ENCODE measurements around the gene ANKRD61. TPM values are rescaled to one million over a fixed set of nuclear protein-coding genes. Genes with fewer than 3 reads are reported as not detected.
A peak's percentile ranks its signal among the peaks of the same experiment; 100 is the strongest.

The ANKRD61 gene
- total RNA-seq, 2 experiments from 2014 or later: not detected

DNA sequence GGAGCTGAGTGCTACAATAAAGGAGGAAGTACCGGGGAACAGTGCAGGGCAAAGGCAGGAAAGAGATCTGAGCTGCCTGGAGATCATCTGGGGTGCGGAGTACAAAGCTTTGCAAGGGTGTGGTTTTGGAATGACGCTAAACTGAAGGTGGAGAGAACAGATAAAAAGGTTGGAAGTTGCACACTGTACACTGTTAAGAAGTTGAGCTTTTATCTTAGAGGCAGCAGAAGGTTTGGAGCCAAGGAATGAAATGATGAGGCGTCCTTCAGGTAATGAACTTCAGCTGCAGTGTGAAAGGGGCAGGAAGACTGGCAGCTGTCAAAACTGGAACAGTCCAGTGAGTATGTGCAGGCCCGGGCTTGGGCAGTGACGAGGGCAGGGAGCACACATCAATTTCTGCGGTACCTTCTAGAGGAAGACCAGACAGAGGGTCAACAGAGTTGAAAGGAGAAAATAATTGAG, 7.2 kb upstream of the ANKRD61 start:
- no peak for TF ChIP-seq CTCF (IDR thresholded peaks at IDR 0.05)
- Mint-ChIP-seq H3K36me3 (ENCODE audit: low read depth) (peaks cover 86% of the 10 kb centered on the region), H3K9me3 (no peaks in the 10 kb centered on the region), H3K4me1 (ENCODE audit: low read depth) (peaks cover 24% of the 10 kb centered on the region), H3K27me3 (no peaks in the 10 kb centered on the region), H3K27ac (peak overlapping the region; percentile 21), H3K4me3 (no peak overlapping the region)
- intact Hi-C loops (cut with DNase I, micrococcal nuclease): no loop called here
- ATAC-seq (ENCODE audit: poor library complexity) (no peak), DNase-seq (no peak)
- H3K36me3 ChIP-seq (ENCODE audit: insufficient read depth, low read length): peaks cover 79% of the 10 kb centered on the region
- POLR2A ChIA-PET: interaction anchor here (0.5 to 0.9 kb wide), 3 partner anchors 13 to 349 kb away, joined by 3 read pairs; no protein-coding TSS in a partner anchor
- CTCF ChIA-PET: interaction anchor here (0.9 kb wide), 1 partner anchor 27 kb away, joined by 3 read pairs; no protein-coding TSS in a partner anchor
- H3K4me1 ChIP-seq (ENCODE audit: insufficient read depth, low read length): peaks cover 21% of the 10 kb centered on the region
- no peak overlapping the region for H3K4me3 ChIP-seq (ENCODE audit: low read length)
- H3K27ac ChIP-seq (ENCODE audit: low read depth in 1 of 2, low read length in 2 of 2): no peak overlapping the region
- H3K9me3 ChIP-seq (ENCODE audit: control insufficient read depth in 1 of 2, insufficient read depth in 1 of 2, low read length in 2 of 2): no peaks in the 10 kb centered on the region
- H3K27me3 ChIP-seq (ENCODE audit: control insufficient read depth in 1 of 2, insufficient read depth in 2 of 2, low read length in 2 of 2): no peaks in the 10 kb centered on the region

DNA sequence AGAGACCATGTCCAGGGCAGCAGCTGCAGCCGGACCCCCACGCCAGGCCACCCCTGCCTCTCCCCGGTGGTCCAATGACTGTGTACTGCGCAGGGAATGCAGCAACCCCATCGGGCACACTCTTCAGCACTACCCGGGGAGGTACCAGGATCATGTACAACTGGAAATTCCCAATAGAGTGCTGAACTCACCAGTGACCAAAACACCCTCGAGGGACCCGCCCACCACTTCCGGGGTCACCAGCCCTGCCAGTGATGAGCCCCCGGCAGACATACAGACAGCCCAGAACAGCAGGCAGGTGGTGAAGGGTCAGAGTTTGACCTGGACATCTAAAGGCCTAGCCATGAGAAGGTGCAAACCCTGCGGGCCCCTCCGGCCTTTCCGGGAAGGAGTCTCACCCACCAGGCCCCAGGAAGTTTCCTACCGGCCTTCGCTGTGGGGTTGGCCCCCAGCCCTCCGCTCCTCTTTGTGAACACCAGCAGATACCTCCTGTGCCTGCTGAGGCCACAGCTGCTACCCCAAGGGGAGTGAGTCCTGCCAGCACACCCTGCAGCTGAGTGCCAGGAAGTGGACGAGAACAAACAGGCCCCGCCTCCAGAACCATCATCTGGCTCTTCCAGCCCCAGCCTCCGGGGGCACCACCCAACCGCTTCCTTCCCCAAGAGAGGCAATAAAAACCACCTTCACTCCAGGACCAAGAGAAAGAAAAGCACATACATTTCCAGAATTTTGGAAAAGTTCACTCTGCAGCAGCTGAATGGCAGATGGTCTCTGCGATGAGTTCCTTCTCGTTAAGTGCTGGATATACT, 5.0 kb upstream of the ANKRD61 start:
- Mint-ChIP-seq H3K27me3 (no peaks in the 10 kb centered on the region), H3K4me3 (peak overlapping the region; percentile 82), H3K9me3 (no peaks in the 10 kb centered on the region), H3K36me3 (ENCODE audit: low read depth) (peaks cover 77% of the 10 kb centered on the region), H3K4me1 (ENCODE audit: low read depth) (peaks cover 24% of the 10 kb centered on the region), H3K27ac (peak overlapping the region; percentile 93)
- ChIA-PET CTCF (interaction anchor here (1.2 to 1.3 kb wide), 3 partner anchors 15 to 38 kb away, joined by 3 to 4 read pairs (median 3); partner anchors contain the start of genes AIMP2 and PMS2), POLR2A (interaction anchor here (0.5 to 1.1 kb wide), 4 partner anchors 14 to 530 kb away, joined by 3 read pairs; partner anchors contain the start of genes AIMP2, PMS2 and RNF216)
- DNase-seq: peak; percentile 54 to 87 (median 69)
- Histone ChIP-seq H3K27ac (ENCODE audit: low read depth in 1 of 2, low read length in 2 of 2) (peak overlapping the region; percentile 36 to 64), H3K4me3 (ENCODE audit: low read length) (peak overlapping the region; percentile 60), H3K9me3 (ENCODE audit: control insufficient read depth in 1 of 2, insufficient read depth in 1 of 2, low read length in 2 of 2) (no peaks in the 10 kb centered on the region), H3K4me1 (ENCODE audit: insufficient read depth, low read length) (peaks cover 21% of the 10 kb centered on the region), H3K36me3 (ENCODE audit: insufficient read depth, low read length) (peaks cover 72% of the 10 kb centered on the region), H3K27me3 (ENCODE audit: control insufficient read depth in 1 of 2, insufficient read depth in 2 of 2, low read length in 2 of 2) (no peaks in the 10 kb centered on the region)
- intact Hi-C loops (cut with DNase I, micrococcal nuclease): loop anchor here in 1 of 2 experiments (1.0 kb wide), 1 partner anchor 17 kb away; the partner anchor contains the start of genes AIMP2 and PMS2
- ATAC-seq (ENCODE audit: poor library complexity): peak; percentile 100
- TF ChIP-seq CTCF (IDR thresholded peaks at IDR 0.05): peak; percentile 49

GRCh38 chr7:6026820-6027311, 4.3 kb upstream of the ANKRD61 start:
- no peaks in the 10 kb centered on the region for H3K27me3 Mint-ChIP-seq
- CTCF ChIA-PET: interaction anchor here (1.2 to 1.3 kb wide), 2 partner anchors 14 to 18 kb away, joined by 3 to 4 read pairs; partner anchors contain the start of genes AIMP2 and PMS2
- no peak for TF ChIP-seq CTCF (IDR thresholded peaks at IDR 0.05)
- Histone ChIP-seq H3K4me3 (ENCODE audit: low read length) (peak overlapping the region; percentile 60), H3K27me3 (ENCODE audit: control insufficient read depth in 1 of 2, insufficient read depth in 2 of 2, low read length in 2 of 2) (no peaks in the 10 kb centered on the region), H3K36me3 (ENCODE audit: insufficient read depth, low read length) (peaks cover 69% of the 10 kb centered on the region), H3K27ac (ENCODE audit: low read depth in 1 of 2, low read length in 2 of 2) (peak overlapping the region; percentile 36 to 64), H3K9me3 (ENCODE audit: control insufficient read depth in 1 of 2, insufficient read depth in 1 of 2, low read length in 2 of 2) (no peaks in the 10 kb centered on the region), H3K4me1 (ENCODE audit: insufficient read depth, low read length) (peaks cover 21% of the 10 kb centered on the region)
- ATAC-seq (ENCODE audit: poor library complexity) (no peak), DNase-seq (peak in 2 of 14 experiments; percentile 36 to 51)
- H3K9me3 Mint-ChIP-seq: no peaks in the 10 kb centered on the region
- peaks cover 76% of the 10 kb centered on the region for H3K36me3 Mint-ChIP-seq (ENCODE audit: low read depth)
- H3K27ac Mint-ChIP-seq: peak overlapping the region; percentile 93
- intact Hi-C loops (cut with DNase I, micrococcal nuclease): loop anchor here in 1 of 2 experiments (1.0 kb wide), 1 partner anchor 18 kb away; the partner anchor contains the start of genes AIMP2 and PMS2
- peaks cover 24% of the 10 kb centered on the region for H3K4me1 Mint-ChIP-seq (ENCODE audit: low read depth)
- POLR2A ChIA-PET: interaction anchor here (0.7 to 0.8 kb wide), 2 partner anchors 15 to 21 kb away, joined by 3 read pairs; no protein-coding TSS in a partner anchor
- H3K4me3 Mint-ChIP-seq: peak overlapping the region; percentile 34

All from CD4-positive, alpha-beta T cell (primary cell).